GM12874 (cell line): ENCODE data around the gene COMT.

Experiments
- TF ChIP-seq, protein P1 (sequence below): IDR thresholded peaks from 2 replicates; pipeline ENCODE4 v1.5.1; 2011; ENCODE audit warnings: low read depth, mild to moderate bottlenecking, control low read depth, low read length, moderate library complexity; ENCODE audit not compliant: insufficient read depth

The COMT gene

GRCh38 chr22:19941365-19942082 lies at the start of gene COMT, which contains the start of gene TXNRD2:
Gene COMT (plus strand): TSS chr22:19941772. CDS start chr22:19962527, 20,755 bp downstream.
Gene TXNRD2 (minus strand): TSS chr22:19941818. CDS start chr22:19941803, 15 bp downstream.
- TF ChIP-seq, protein P1, sequence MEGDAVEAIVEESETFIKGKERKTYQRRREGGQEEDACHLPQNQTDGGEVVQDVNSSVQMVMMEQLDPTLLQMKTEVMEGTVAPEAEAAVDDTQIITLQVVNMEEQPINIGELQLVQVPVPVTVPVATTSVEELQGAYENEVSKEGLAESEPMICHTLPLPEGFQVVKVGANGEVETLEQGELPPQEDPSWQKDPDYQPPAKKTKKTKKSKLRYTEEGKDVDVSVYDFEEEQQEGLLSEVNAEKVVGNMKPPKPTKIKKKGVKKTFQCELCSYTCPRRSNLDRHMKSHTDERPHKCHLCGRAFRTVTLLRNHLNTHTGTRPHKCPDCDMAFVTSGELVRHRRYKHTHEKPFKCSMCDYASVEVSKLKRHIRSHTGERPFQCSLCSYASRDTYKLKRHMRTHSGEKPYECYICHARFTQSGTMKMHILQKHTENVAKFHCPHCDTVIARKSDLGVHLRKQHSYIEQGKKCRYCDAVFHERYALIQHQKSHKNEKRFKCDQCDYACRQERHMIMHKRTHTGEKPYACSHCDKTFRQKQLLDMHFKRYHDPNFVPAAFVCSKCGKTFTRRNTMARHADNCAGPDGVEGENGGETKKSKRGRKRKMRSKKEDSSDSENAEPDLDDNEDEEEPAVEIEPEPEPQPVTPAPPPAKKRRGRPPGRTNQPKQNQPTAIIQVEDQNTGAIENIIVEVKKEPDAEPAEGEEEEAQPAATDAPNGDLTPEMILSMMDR, result no peak

DNA sequence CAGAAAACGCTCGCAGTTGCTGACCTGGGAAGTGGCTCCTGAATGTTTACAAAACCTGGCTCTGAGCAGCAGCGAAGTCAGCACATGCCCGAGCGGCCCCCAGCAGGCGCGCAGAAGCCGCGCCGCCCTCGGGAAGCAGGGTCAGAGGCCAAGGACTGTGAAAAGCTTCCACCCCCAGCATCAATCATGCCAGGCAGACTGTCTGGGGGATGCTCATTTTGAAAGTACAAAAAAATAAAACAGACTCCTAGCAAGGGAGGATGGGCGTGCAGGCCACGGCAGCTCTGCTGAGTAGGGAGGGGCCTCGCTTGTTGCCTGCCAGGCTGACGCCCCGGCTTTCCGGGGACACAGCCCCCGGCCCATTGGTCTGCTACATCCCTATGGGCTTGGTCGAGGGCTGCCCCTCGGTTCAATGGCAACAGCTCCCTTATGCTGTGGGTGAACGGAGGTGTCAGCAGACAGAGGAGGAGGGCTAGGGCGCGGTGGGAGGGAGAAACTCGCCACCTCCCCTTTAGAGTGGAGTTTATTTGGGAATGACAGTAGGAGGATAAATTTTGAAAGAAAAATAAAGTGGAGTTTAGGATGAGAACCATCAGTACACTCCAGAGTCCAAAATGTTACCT lies 49.2 kb upstream of the COMT start:
- TF ChIP-seq, protein P1, result no peak

- TF ChIP-seq, protein P1, result no peak
These were observed 48.6 kb upstream of the COMT start for GRCh38 chr22:19892925-19893324.

DNA sequence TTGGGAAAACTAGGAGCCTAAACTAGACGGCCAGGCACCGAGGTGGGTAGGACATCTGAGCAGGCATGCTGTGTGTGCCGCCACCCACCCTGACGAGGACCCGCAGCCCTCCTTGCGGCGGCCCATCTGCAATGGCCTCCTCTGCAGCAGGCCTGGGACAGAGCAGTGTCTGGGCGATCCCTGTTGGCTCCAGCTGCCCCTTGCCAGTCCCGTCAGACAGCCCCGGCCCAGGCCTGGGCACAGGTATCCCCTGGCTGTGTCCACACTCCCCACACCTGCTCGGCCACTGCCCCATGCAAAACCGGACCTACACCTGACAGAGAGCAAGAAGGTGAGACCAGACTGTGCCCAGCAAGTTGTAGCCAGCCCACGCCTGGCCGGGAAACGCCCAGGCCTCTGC lies 48.2 kb upstream of the COMT start:
- TF ChIP-seq, protein P1, result no peak

DNA sequence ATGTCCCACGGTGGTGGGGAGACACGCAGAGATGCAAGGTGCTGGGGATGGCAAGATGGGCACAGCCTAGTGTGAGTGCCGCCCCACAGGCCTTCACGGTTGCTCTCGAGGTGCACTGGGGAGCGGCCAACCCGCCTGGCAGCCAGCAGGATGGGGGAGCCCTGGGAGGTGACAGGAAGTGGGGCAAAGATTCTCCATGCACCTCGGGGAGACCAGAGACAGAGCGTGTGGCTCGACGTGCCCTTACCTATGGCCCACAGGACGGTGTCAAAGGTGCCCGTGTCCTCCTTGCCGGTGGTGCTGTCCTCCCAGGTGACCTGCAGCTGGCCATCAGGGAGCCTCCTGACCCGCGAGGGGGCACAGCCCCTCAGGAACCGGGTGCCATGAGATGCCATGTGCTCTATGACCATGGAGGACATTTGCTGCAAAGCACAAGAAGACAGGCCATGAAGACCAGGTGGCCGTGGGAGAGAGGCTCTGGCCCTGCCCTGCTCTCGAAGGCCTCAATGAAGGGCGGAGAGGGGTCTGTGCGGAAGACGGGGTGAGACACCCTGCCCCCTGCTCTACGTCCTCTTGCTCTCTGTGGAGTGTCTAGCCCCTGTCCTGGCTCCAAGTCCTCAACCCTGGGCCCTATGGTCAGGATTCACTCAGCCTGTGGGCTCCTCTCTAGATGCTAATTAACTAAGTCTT lies 46.3 kb upstream of the COMT start:
- TF ChIP-seq, protein P1, result no peak

GRCh38 chr22:19896665-19897355 lies 44.8 kb upstream of the COMT start:
- TF ChIP-seq, protein P1, result 0 out of 2 replicates have a peak, but pooled peaks have one; percentile 15

- TF ChIP-seq, protein P1, result no peak
These were observed 43.8 kb upstream of the COMT start for GRCh38 chr22:19897726-19898125.
